Measurements from ENCODE around the gene UGT1A3. TPM values are rescaled to one million over a fixed set of nuclear protein-coding genes. Genes with fewer than 3 reads are reported as not detected.

The UGT1A3 gene
- total and polyA plus RNA-seq, 2 experiments from 2014 or later: not detected

DNA sequence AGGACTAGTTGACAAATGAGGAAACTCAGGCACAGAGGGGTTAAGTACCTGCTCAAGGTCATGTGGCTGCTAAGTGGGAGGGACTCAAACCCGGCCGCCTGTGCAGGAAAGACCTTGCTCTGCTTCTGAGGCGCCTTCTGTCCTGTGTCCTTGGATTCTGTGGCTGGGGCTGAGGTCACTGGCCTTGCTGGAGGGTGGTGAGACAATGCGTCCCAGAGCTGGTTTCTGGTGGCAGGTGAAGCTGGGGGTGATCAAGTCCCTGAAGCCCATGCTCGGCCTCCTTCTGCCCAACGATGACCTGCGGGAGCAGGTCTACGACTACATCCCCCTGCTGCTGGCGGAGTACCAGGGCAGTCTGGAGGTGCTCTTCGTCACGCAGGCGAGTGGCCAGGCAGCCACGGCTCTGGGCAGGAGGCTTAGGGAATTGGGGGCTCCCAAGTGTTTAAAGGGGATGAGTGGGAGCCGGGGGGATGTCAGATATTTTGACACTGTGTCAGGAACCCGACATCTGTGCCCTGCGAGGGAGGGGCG lies 65.4 kb downstream of the UGT1A3 start:
- H3K9me2 ChIP-seq (ENCODE audit: insufficient read depth): no peaks in the 10 kb centered on the region
- H3K79me2 ChIP-seq (ENCODE audit: insufficient read depth): no peaks in the 10 kb centered on the region
- no peaks in the 10 kb centered on the region for H4K20me1 ChIP-seq (ENCODE audit: insufficient read depth)
- no peaks in the 10 kb centered on the region for H3F3A ChIP-seq (ENCODE audit: insufficient read depth)
- H3K4me1 ChIP-seq (ENCODE audit: insufficient read depth): no peaks in the 10 kb centered on the region
- no peak overlapping the region for H3K9ac ChIP-seq
- H3K4me3 ChIP-seq: no peak overlapping the region
- no peak for DNase-seq
- H3K27ac ChIP-seq: no peak overlapping the region
- in situ Hi-C loops (cut with MboI): no loop called here
- no peaks in the 10 kb centered on the region for H3K36me3 ChIP-seq (ENCODE audit: low read depth)
- 50 to 53% methylated on average over 17 of the region's 17 CpGs for WGBS, 2 experiments (ENCODE audit: low coverage in 1 of 2, low lambda C conversion rate in 2 of 2, missing lambda C conversion rate in 2 of 2)
- H2AFZ ChIP-seq: no peak overlapping the region
- no peak overlapping the region for H3K4me2 ChIP-seq (ENCODE audit: unreplicated experiment)
- no peaks in the 10 kb centered on the region for H3K9me3 ChIP-seq (ENCODE audit: low read depth)
- peaks cover 25% of the 10 kb centered on the region; the same call in 1 of the 2 replicates for H3K27me3 ChIP-seq (replicated peaks; ENCODE audit: insufficient read depth)
- no peak for TF ChIP-seq EZH2phosphoT487 (IDR thresholded peaks at IDR 0.05; ENCODE audit: insufficient read depth, low read depth)
- no peak for TF ChIP-seq EZH2 (IDR thresholded peaks at IDR 0.05; ENCODE audit: insufficient read depth, poor library complexity, severe bottlenecking)

GRCh38 chr2:233795735-233796171 lies 66.9 kb downstream of the UGT1A3 start:
- Histone ChIP-seq H3K9me2 (ENCODE audit: insufficient read depth) (no peaks in the 10 kb centered on the region), H4K20me1 (ENCODE audit: insufficient read depth) (no peaks in the 10 kb centered on the region), H3K4me1 (ENCODE audit: insufficient read depth) (no peaks in the 10 kb centered on the region), H2AFZ (no peak overlapping the region), H3K9me3 (ENCODE audit: low read depth) (no peaks in the 10 kb centered on the region), H3K9ac (no peak overlapping the region), H3F3A (ENCODE audit: insufficient read depth) (no peaks in the 10 kb centered on the region), H3K4me3 (no peak overlapping the region), H3K36me3 (ENCODE audit: low read depth) (no peaks in the 10 kb centered on the region), H3K79me2 (ENCODE audit: insufficient read depth) (no peaks in the 10 kb centered on the region), H3K4me2 (ENCODE audit: unreplicated experiment) (no peak overlapping the region), H3K27ac (no peak overlapping the region), H3K27me3 (replicated peaks; ENCODE audit: insufficient read depth) (peaks cover 25% of the 10 kb centered on the region; the same call in 1 of the 2 replicates)
- TF ChIP-seq EZH2phosphoT487 (IDR thresholded peaks at IDR 0.05; ENCODE audit: insufficient read depth, low read depth) (no peak), EZH2 (IDR thresholded peaks at IDR 0.05; ENCODE audit: insufficient read depth, poor library complexity, severe bottlenecking) (no peak)
- WGBS, 2 experiments (ENCODE audit: low coverage in 1 of 2, low lambda C conversion rate in 2 of 2, missing lambda C conversion rate in 2 of 2): 66 to 71% methylated on average over 12 to 13 of the region's 13 CpGs
- in situ Hi-C loops (cut with MboI): no loop called here
- no peak for DNase-seq

GRCh38 chr2:233796254-233796653 lies 67.4 kb downstream of the UGT1A3 start:
- in situ Hi-C loops (cut with MboI): no loop called here
- no peak for TF ChIP-seq EZH2 (IDR thresholded peaks at IDR 0.05; ENCODE audit: insufficient read depth, poor library complexity, severe bottlenecking)
- no peak for TF ChIP-seq EZH2phosphoT487 (IDR thresholded peaks at IDR 0.05; ENCODE audit: insufficient read depth, low read depth)
- Histone ChIP-seq H3K27me3 (replicated peaks; ENCODE audit: insufficient read depth) (peaks cover 25% of the 10 kb centered on the region; the same call in 1 of the 2 replicates), H3F3A (ENCODE audit: insufficient read depth) (no peaks in the 10 kb centered on the region), H3K4me2 (ENCODE audit: unreplicated experiment) (no peak overlapping the region), H3K79me2 (ENCODE audit: insufficient read depth) (no peaks in the 10 kb centered on the region), H3K36me3 (ENCODE audit: low read depth) (no peaks in the 10 kb centered on the region), H3K9me2 (ENCODE audit: insufficient read depth) (no peaks in the 10 kb centered on the region), H2AFZ (no peak overlapping the region), H3K4me3 (no peak overlapping the region), H3K27ac (no peak overlapping the region), H3K4me1 (ENCODE audit: insufficient read depth) (no peaks in the 10 kb centered on the region), H3K9ac (no peak overlapping the region), H3K9me3 (ENCODE audit: low read depth) (no peaks in the 10 kb centered on the region), H4K20me1 (ENCODE audit: insufficient read depth) (no peaks in the 10 kb centered on the region)
- 17 to 20% methylated on average over 7 to 9 of the region's 9 CpGs for WGBS, 2 experiments (ENCODE audit: low coverage in 1 of 2, low lambda C conversion rate in 2 of 2, missing lambda C conversion rate in 2 of 2)
- DNase-seq: no peak

DNA sequence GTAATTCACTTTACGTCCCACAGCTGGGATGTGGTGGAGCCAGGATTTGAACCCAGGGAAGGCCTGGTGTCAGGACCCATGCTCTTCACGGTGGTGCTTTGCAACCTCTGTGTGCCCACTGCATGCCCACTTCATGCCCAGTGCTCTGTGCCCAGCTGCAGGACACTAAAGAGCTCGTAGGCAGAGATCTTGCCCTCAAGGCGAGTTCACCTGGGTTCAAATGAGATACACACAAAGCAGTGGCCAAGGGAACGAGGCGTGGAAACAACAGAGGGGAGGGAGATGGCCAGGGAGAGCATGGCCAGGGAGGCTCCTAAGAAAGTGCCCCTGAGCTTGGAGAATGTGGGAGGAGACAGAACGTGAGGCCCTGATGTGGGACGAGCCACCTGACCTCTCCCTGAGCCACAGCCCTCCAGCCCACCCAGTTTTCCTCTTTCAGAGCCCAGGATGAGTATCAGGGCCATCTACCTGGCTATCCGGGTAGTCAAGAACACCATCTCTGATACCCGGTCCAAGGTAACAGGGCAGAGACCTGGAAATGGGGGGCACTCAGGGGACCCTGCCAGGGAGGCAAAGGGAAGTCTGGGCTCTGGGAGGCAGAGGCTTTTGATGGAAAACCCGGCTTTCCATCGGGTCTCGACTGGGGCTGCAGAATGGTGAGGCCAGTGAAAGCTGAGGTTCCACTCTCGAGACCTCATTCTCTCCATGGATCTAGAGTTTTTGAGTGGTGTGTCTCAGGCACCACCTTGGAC lies 69.7 kb downstream of the UGT1A3 start:
- H3K79me2 ChIP-seq (ENCODE audit: insufficient read depth): no peaks in the 10 kb centered on the region
- H3K9me2 ChIP-seq (ENCODE audit: insufficient read depth): no peaks in the 10 kb centered on the region
- H3K36me3 ChIP-seq (ENCODE audit: low read depth): no peaks in the 10 kb centered on the region
- no peak overlapping the region for H3K27ac ChIP-seq
- H3K4me1 ChIP-seq (ENCODE audit: insufficient read depth): no peaks in the 10 kb centered on the region
- H3K4me2 ChIP-seq (ENCODE audit: unreplicated experiment): no peak overlapping the region
- no peaks in the 10 kb centered on the region for H4K20me1 ChIP-seq (ENCODE audit: insufficient read depth)
- no peak overlapping the region for H3K4me3 ChIP-seq
- H3F3A ChIP-seq (ENCODE audit: insufficient read depth): no peaks in the 10 kb centered on the region
- H3K9ac ChIP-seq: no peak overlapping the region
- DNase-seq: no peak
- no peak overlapping the region for H2AFZ ChIP-seq
- TF ChIP-seq EZH2phosphoT487 (IDR thresholded peaks at IDR 0.05; ENCODE audit: insufficient read depth, low read depth) (no peak), EZH2 (IDR thresholded peaks at IDR 0.05; ENCODE audit: insufficient read depth, poor library complexity, severe bottlenecking) (no peak)
- H3K9me3 ChIP-seq (ENCODE audit: low read depth): no peaks in the 10 kb centered on the region
- H3K27me3 ChIP-seq (replicated peaks; ENCODE audit: insufficient read depth): peaks cover 23% of the 10 kb centered on the region
- 28 to 32% methylated on average over 14 of the region's 14 CpGs for WGBS, 2 experiments (ENCODE audit: low coverage in 1 of 2, low lambda C conversion rate in 2 of 2, missing lambda C conversion rate in 2 of 2)
- in situ Hi-C loops (cut with MboI): no loop called here
